Activated CD4-positive, CD25-positive, alpha-beta regulatory T cell treated with anti-CD3 and anti-CD28 coated beads, Interleukin-2, amount 50 U/mL, for 16 hours (primary cell): Measurements from ENCODE around the gene MRPS10.

Experiments
- DNase-seq: peaks from one replicate; pipeline ENCODE4 v3.0.0-alpha.2; 2020; ENCODE audit warnings: low read depth, low spot score

MRPS10 gene

GRCh38 chr6:42217519-42218367 is at the start of gene MRPS10:
Gene MRPS10 (minus strand): TSS chr6:42217861. CDS start chr6:42217849, 12 bp downstream.
- DNase-seq, result peak; percentile 82

- no peak for DNase-seq
Observed at GRCh38 chr6:42266538-42266937, 48.9 kb upstream of the MRPS10 start.

GRCh38 chr6:42264852-42265390 is 47.3 kb upstream of the MRPS10 start:
- no peak for DNase-seq

DNA sequence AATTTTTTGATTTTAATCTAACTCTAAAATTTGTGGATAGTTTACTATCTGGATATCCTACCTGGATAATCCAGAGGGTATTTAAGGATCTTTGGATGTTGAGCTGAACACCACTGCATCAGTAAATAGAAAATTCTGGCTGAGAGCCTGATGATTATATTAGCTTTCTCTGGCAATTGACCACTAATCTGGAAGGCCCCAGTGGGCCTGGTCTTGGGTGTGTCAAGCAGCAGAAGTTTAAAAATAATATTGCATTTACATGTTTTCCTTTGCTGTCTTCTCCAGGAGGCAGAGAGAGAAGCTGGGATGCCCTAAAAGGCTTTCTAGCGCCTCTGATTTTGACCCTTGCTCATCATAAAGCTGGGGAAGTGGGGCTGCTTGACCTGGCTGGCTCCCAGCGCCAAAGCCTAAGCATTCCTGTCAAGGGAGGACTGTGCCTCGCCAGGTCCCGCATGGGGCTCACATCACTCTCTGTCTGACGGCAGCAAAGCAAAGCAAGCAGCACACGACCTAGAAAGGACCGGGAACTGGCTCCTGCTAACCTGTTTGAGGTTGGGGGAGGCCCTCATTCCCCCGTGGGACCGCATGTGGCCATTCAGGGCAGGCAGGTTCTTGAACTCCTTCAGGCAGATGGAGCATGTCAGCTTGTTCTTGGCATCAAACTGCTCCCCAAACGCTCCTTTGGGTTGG is 46.6 kb upstream of the MRPS10 start:
- no peak for DNase-seq

- DNase-seq, result no peak
Observed at GRCh38 chr6:42263165-42263728, 45.6 kb upstream of the MRPS10 start.

- DNase-seq, result no peak
Observed at GRCh38 chr6:42260972-42261371, 43.3 kb upstream of the MRPS10 start.

- no peak for DNase-seq
Observed at GRCh38 chr6:42260396-42260888, 42.8 kb upstream of the MRPS10 start.

DNA sequence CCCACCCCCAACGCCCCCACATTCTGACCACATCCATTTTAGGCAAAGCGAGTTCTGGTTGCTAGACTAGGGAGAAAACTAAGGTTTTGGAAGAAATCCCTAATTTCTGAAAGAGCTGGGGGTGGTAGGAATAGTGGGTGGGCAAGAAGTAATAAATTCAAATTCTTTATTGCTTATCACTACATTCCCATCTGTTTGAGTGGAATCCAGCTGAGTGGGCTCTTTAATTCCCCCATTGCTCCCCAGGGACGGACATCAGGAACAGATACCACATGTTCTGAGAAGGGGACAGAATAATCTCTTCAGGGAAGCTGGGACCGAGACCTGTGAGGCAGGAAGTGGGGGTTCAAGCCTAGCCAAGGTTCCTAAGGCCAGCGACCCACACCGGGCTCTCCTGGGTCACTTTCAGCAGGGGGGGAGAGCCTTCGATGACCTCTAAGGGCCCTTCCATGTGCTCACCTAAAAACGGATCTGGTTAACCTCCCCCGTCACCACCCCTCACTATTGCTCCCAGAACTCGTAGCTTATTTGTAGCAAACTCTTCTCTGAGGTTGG is 42.3 kb upstream of the MRPS10 start:
- DNase-seq, result no peak

- no peak for DNase-seq
Observed at GRCh38 chr6:42259286-42259685, 41.6 kb upstream of the MRPS10 start.

GRCh38 chr6:42257614-42258013 is 40.0 kb upstream of the MRPS10 start:
- DNase-seq, result no peak

- no peak for DNase-seq
Observed at GRCh38 chr6:42257063-42257462, 39.4 kb upstream of the MRPS10 start.

- DNase-seq, result no peak
Observed at GRCh38 chr6:42255050-42255449, 37.4 kb upstream of the MRPS10 start.

- DNase-seq, result no peak
Observed at GRCh38 chr6:42254505-42254904, 36.8 kb upstream of the MRPS10 start.

- DNase-seq, result no peak
Observed at GRCh38 chr6:42251911-42252637, 34.4 kb upstream of the MRPS10 start.

DNA sequence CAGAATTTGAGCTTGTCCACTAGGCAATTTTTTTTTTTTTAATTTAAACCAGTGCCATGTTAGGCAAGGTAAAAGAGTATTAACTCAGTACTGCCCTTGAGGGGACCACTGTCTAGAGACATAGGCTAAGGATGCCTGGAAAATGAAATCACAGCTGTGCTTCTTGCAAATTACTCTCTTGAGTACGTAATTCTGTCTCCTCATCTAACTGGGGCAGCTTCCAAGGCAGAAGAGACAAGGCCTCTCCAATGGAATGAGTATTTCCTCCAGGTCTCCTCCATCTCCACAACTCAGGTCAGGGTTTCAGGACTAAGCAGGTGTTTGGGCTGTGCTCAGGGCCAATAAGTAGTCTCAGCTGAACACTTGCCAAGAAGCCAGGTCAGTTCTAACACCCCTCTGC is 33.8 kb upstream of the MRPS10 start:
- DNase-seq, result no peak

DNA sequence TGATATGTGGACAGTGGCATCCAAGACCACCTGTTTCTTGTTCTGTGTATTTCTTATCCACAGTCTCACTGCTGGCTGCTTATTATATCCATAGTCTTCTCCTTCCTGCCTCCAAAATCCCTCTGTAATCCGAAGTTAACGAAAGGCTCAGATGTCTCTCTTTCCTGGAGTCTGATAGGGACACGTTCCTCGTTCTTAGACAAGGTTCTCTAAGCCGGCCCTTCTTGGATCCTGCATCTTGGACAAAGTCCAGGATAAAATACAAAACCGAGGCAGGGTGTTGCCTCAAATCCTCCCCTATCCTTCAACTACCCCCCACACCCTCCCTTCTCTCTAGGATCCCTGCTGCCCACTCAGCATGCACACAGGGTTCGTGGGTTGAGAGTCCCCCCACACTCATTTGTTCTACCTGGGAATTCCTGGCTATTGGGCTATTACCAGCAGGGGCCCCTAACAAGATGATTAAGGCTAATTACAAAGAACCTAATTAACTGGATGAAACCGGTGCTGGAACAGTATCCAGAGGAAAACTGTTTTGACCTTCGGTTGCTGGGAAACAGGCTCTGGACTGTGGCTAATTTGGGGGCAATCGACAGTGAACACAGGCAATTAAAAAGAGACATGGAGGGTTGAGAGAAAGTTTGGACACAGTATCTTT is 32.7 kb upstream of the MRPS10 start:
- DNase-seq, result no peak

GRCh38 chr6:42249279-42249678 is 31.6 kb upstream of the MRPS10 start:
- no peak for DNase-seq

- no peak for DNase-seq
Observed at GRCh38 chr6:42243046-42243445, 25.4 kb upstream of the MRPS10 start.

GRCh38 chr6:42241915-42242314 is 24.3 kb upstream of the MRPS10 start:
- no peak for DNase-seq

GRCh38 chr6:42239736-42240375 is 22.2 kb upstream of the MRPS10 start:
- no peak for DNase-seq
